Astrocyte (in vitro differentiated cells and primary cell): ENCODE measurements around the gene MGMT.

ENCODE experiments used
- CTCF ChIP-seq: IDR thresholded peaks from 2 replicates; pipeline ENCODE4 v1.5.1; 2011; ENCODE audit warnings: low read depth, mild to moderate bottlenecking, inconsistent platforms, low read length, moderate library complexity; ENCODE audit not compliant: insufficient read depth
- EZH2 ChIP-seq: IDR thresholded peaks from 2 replicates; pipeline ENCODE4 v1.6.1; 2012; ENCODE audit warnings: mild to moderate bottlenecking, low read length, inconsistent platforms; ENCODE audit not compliant: insufficient read depth

GRCh38 chr10:129646973-129647372 lies 179.9 kb downstream of the MGMT start:
- TF ChIP-seq EZH2 (no peak), CTCF (no peak)
